H1 (cell line): ENCODE results near the gene ZNF831. TPM values are rescaled to one million over a fixed set of nuclear protein-coding genes. Genes with fewer than 3 reads are reported as not detected.

Experiments
- CHD2 ChIP-seq: IDR thresholded peaks from 2 replicates; pipeline ENCODE4 v1.6.1; 2012; ENCODE audit warnings: low read length, improper control_type of control experiment
- CTCF ChIP-seq, 3 experiments: IDR thresholded peaks; 1 replicate in 2 of 3; 2 replicates in 1 of 3; pipeline versions ENCODE4 v1.5.1 to v1.6.1; 2011; ENCODE audit warnings: low read length in 3 of 3, mild to moderate bottlenecking in 3 of 3, inconsistent platforms in 2 of 3, low read depth in 1 of 3, moderate library complexity in 1 of 3; ENCODE audit not compliant: insufficient read depth in 1 of 3; ENCODE audit errors: control extremely low read depth in 1 of 3
- EZH2 ChIP-seq: fragments of 200-600 bp; sonication (generic); IDR thresholded peaks from 2 replicates; pipeline ENCODE4 v1.7.1; 2012; ENCODE audit warnings: low read depth, mild to moderate bottlenecking, moderate library complexity, low read length, inconsistent platforms; ENCODE audit not compliant: severe bottlenecking
- GABPA ChIP-seq: IDR thresholded peaks from 2 replicates; pipeline ENCODE4 v1.6.1; 2011; ENCODE audit warnings: mild to moderate bottlenecking, low read length, moderate library complexity, borderline replicate concordance; ENCODE audit not compliant: insufficient read depth
- TBP ChIP-seq: IDR thresholded peaks from 2 replicates; pipeline ENCODE4 v1.6.1; 2011; ENCODE audit warnings: low read depth, low read length, improper control_type of control experiment
- polyA plus RNA-seq, 7 experiments: library from polyadenylated mRNA; depleted of rRNA in 3 of 7; stranded (reverse) in 5 of 7; unstranded in 2 of 7; fragments of >200 nt in 5 of 7; fragments of 200-250 nt in 2 of 7; gene quantifications; 1 replicate in 5 of 7; 2 replicates in 1 of 7; 4 replicates in 1 of 7; pipeline versions ENCODE4 v1.2.1 to v1.2.3, GENCODE V29; 2011 to 2013; ENCODE audit warnings: missing spikeins in 2 of 7, mixed read lengths in 2 of 7
- total RNA-seq: library from RNA; stranded (reverse); fragmentation: NEBNext Ultra II Directional; extraction: Animal tissue kit (Norgen Biotek cat#: 25700); gene quantifications from 2 replicates; pipeline ENCODE4 v1.2.1, GENCODE V29; 2021
- TF ChIP-seq, protein P1 (sequence below): IDR thresholded peaks from 2 replicates; pipeline ENCODE4 v1.6.1; 2012; ENCODE audit warnings: inconsistent platforms

The ZNF831 gene
- total and polyA plus RNA-seq, 2 of the 8 experiments (the other 6 are each of a cell fraction or from before 2014, with no cell fraction given), result not detected

GRCh38 chr20:59154317-59155013, 9.2 kb upstream of the ZNF831 start (continued):
- TF ChIP-seq CTCF (IDR thresholded peaks at IDR 0.05; ENCODE audit: control extremely low read depth in 1 of 3, insufficient read depth in 1 of 3, low read depth in 1 of 3, low read length in 3 of 3), result no peak
- TF ChIP-seq EZH2, result no peak
- TF ChIP-seq CHD2, result no peak
- TF ChIP-seq, protein P1, sequence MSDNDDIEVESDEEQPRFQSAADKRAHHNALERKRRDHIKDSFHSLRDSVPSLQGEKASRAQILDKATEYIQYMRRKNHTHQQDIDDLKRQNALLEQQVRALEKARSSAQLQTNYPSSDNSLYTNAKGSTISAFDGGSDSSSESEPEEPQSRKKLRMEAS, result no peak
- no peak for TF ChIP-seq TBP
- no peak for TF ChIP-seq GABPA
